Measurements from ENCODE around the gene RNLS. TPM values are rescaled to one million over a fixed set of nuclear protein-coding genes. Genes with fewer than 3 reads are reported as not detected.

Gene RNLS
- total and polyA plus RNA-seq, 2 of the 4 experiments (the other 2 are of a cell fraction) = 4.5 to 7.0 TPM

- H4K5ac ChIP-seq (ENCODE audit: low read depth, low read length) = no peak overlapping the region
- H4K91ac ChIP-seq (ENCODE audit: insufficient read depth, low read depth, low read length) = no peak overlapping the region
- no peak overlapping the region for H2BK20ac ChIP-seq (ENCODE audit: low read depth, low read length)
- BruUV-seq (replicated peaks) = no TSS peak
- H3K4me3 ChIP-seq (ENCODE audit: insufficient read depth, low read depth, low read length) = no peak overlapping the region
- no peak overlapping the region for H2BK15ac ChIP-seq (ENCODE audit: low read depth, low read length)
- DNase-seq (no peak), ATAC-seq (ENCODE audit: low read depth) (no peak)
- no CpG with 5 or more reads among the region's 1 CpG for WGBS, 2 experiments (ENCODE audit: extremely low coverage in 2 of 2, insufficient read length in 1 of 2)
- TF ChIP-seq MAFK (IDR thresholded peaks at IDR 0.05; ENCODE audit: low read depth, low read length) = no peak
- no peak for TF ChIP-seq RCOR1 (IDR thresholded peaks at IDR 0.05; ENCODE audit: insufficient replicate concordance, low read length)
- TF ChIP-seq SMC3 (IDR thresholded peaks at IDR 0.05; ENCODE audit: low read depth, low read length) = no peak
- no peak for TF ChIP-seq CEBPB (IDR thresholded peaks at IDR 0.05; ENCODE audit: low read depth, low read length)
- no peak for TF ChIP-seq BHLHE40 (IDR thresholded peaks at IDR 0.05; ENCODE audit: low read depth, low read length)
- TF ChIP-seq CHD1 (IDR thresholded peaks at IDR 0.05; ENCODE audit: low read depth, low read length) = no peak
- TF ChIP-seq NFE2L2 (IDR thresholded peaks at IDR 0.05; ENCODE audit: low read depth, low read length) = no peak
- TF ChIP-seq, protein P1, sequence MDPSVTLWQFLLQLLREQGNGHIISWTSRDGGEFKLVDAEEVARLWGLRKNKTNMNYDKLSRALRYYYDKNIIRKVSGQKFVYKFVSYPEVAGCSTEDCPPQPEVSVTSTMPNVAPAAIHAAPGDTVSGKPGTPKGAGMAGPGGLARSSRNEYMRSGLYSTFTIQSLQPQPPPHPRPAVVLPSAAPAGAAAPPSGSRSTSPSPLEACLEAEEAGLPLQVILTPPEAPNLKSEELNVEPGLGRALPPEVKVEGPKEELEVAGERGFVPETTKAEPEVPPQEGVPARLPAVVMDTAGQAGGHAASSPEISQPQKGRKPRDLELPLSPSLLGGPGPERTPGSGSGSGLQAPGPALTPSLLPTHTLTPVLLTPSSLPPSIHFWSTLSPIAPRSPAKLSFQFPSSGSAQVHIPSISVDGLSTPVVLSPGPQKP (IDR thresholded peaks at IDR 0.05; ENCODE audit: borderline replicate concordance, low read depth, low read length) = no peak
- TF ChIP-seq POLR2A (IDR thresholded peaks at IDR 0.05; ENCODE audit: low read depth, low read length) = no peak
- no peak for TF ChIP-seq RAD21 (IDR thresholded peaks at IDR 0.05; ENCODE audit: low read length)
- TF ChIP-seq MAZ (IDR thresholded peaks at IDR 0.05; ENCODE audit: borderline replicate concordance, low read depth, low read length) = no peak
- no peak for TF ChIP-seq USF2 (IDR thresholded peaks at IDR 0.05; ENCODE audit: low read depth, low read length)
- TF ChIP-seq CTCF (conservative IDR thresholded peaks at IDR 0.05; ENCODE audit: low read depth, low read length) = no peak
- no peak for TF ChIP-seq MXI1 (IDR thresholded peaks at IDR 0.05; ENCODE audit: borderline replicate concordance, low read depth, low read length)
- no peak for TF ChIP-seq FOS (IDR thresholded peaks at IDR 0.05; ENCODE audit: low read depth, low read length)
- TF ChIP-seq RFX5 (IDR thresholded peaks at IDR 0.05; ENCODE audit: low read depth, low read length) = no peak
- no peak overlapping the region for H3K9ac ChIP-seq (ENCODE audit: low read depth, low read length)
- H3K27me3 ChIP-seq (ENCODE audit: control insufficient read depth, insufficient read depth, low read length) = no peaks in the 10 kb centered on the region; the same call in 1 of the 2 replicates
- ChIA-PET POLR2A (ENCODE audit: unreplicated experiment) (no interaction called here), CTCF (no interaction called here)
- H3K23ac ChIP-seq (ENCODE audit: low read depth, low read length) = no peak overlapping the region
- dilution Hi-C loops (cut with HindIII; ENCODE audit: low sequenced_read_pairs, unreplicated experiment) (no loop called here), in situ Hi-C loops (cut with MboI; ENCODE audit: low sequenced_read_pairs) (no loop called here), intact Hi-C loops (cut with micrococcal nuclease) (no loop called here)
- no peak overlapping the region for H2AFZ ChIP-seq (replicated peaks; ENCODE audit: low read length, poor library complexity)
- no peak overlapping the region for H3K56ac ChIP-seq (ENCODE audit: extremely low read depth, insufficient read depth, low read length)
- H3K4me2 ChIP-seq (ENCODE audit: low read depth, low read length) = no peak overlapping the region
- H2AK5ac ChIP-seq (ENCODE audit: low read depth, low read length) = no peak overlapping the region
- no peak overlapping the region for H3K4ac ChIP-seq (ENCODE audit: low read depth, low read length)
- no peak overlapping the region for H2BK5ac ChIP-seq (ENCODE audit: low read depth, low read length, poor library complexity, severe bottlenecking)
- no peaks in the 10 kb centered on the region for H3K9me1 ChIP-seq (ENCODE audit: insufficient read depth, low read length)
- H4K8ac ChIP-seq (ENCODE audit: low read depth in 2 of 2, low read length in 2 of 2) = no peak overlapping the region
- H4K20me1 ChIP-seq (ENCODE audit: insufficient read depth, low read length) = no peaks in the 10 kb centered on the region
- H3K27ac ChIP-seq (ENCODE audit: insufficient read depth, low read length) = no peak overlapping the region
- H3K36me3 ChIP-seq (ENCODE audit: control insufficient read depth, insufficient read depth, low read length) = no peaks in the 10 kb centered on the region
- H3K14ac ChIP-seq (replicated peaks; ENCODE audit: low read depth, low read length) = no peak overlapping the region
- H3K79me1 ChIP-seq (ENCODE audit: low read depth in 1 of 2, low read length in 2 of 2) = no peaks in the 10 kb centered on the region
- no peak overlapping the region for H3K18ac ChIP-seq (ENCODE audit: low read depth, low read length)
- peaks cover 2% of the 10 kb centered on the region for H3K4me1 ChIP-seq (ENCODE audit: control insufficient read depth, insufficient read depth, low read length)
- H2AK9ac ChIP-seq (replicated peaks; ENCODE audit: low read depth, low read length, poor library complexity) = no peak overlapping the region
- H2BK120ac ChIP-seq (ENCODE audit: low read depth, low read length) = no peak overlapping the region
- H3K9me3 ChIP-seq (ENCODE audit: control insufficient read depth, insufficient read depth, low read length) = no peaks in the 10 kb centered on the region
Measured at GRCh38 chr10:88497913-88498312, 85.2 kb downstream of the RNLS start.

Measured in IMR-90 (cell line).